ENCODE measurements around the gene CNR1.

The CNR1 gene

GRCh38 chr6:88116276-88116675, 49.9 kb downstream of the CNR1 start:
- Histone ChIP-seq H3K9ac (ENCODE audit: low read depth, low read length, poor library complexity) (no peak overlapping the region), H3K23ac (ENCODE audit: low read depth, low read length, poor library complexity) (no peak overlapping the region), H2BK120ac (ENCODE audit: low read depth, low read length) (no peak overlapping the region), H3K4me2 (ENCODE audit: insufficient read depth, low read length, poor library complexity, severe bottlenecking) (no peak overlapping the region), H2BK5ac (ENCODE audit: low read length) (no peak overlapping the region), H3K4me1 (ENCODE audit: control insufficient read depth in 2 of 2, insufficient read depth in 1 of 2, low read depth in 1 of 2, low read length in 2 of 2) (no peaks in the 10 kb centered on the region), H4K91ac (ENCODE audit: low read depth, low read length, poor library complexity) (no peak overlapping the region), H3K9me3 (replicated peaks in 1 of 2; ENCODE audit: control insufficient read depth in 2 of 2, insufficient read depth in 1 of 2, low read depth in 1 of 2, low read length in 2 of 2) (no peaks in the 10 kb centered on the region), H3K79me1 (ENCODE audit: low read depth, low read length) (no peaks in the 10 kb centered on the region), H4K8ac (ENCODE audit: low read depth, low read length) (no peak overlapping the region), H2BK15ac (ENCODE audit: low read length) (no peak overlapping the region), H2BK12ac (ENCODE audit: low read length) (no peak overlapping the region), H3K4me3 (ENCODE audit: low read length in 2 of 2) (no peak overlapping the region), H3K27me3 (ENCODE audit: control insufficient read depth in 3 of 3, insufficient read depth in 3 of 3, low read depth in 1 of 3, low read length in 3 of 3) (no peaks in the 10 kb centered on the region), H3K18ac (ENCODE audit: low read length) (no peak overlapping the region), H3K4ac (ENCODE audit: low read length) (no peak overlapping the region), H3K36me3 (replicated peaks in 1 of 2; ENCODE audit: control insufficient read depth in 2 of 2, insufficient read depth in 2 of 2, low read length in 2 of 2) (no peaks in the 10 kb centered on the region), H3K14ac (ENCODE audit: low read length) (no peak overlapping the region), H2AFZ (ENCODE audit: low read length) (no peak overlapping the region), H2AK5ac (ENCODE audit: low read depth, low read length) (no peak overlapping the region), H3K27ac (replicated peaks; ENCODE audit: low read length) (no peak overlapping the region)
- no peak for DNase-seq (ENCODE audit: low spot score)
- no CpG with 5 or more reads among the region's 3 CpGs for WGBS, 2 donors (ENCODE audit: extremely low coverage in 2 of 2, insufficient read length in 2 of 2, insufficient replicate concordance in 1 of 2)

GRCh38 chr6:88115307-88115706, 50.8 kb downstream of the CNR1 start:
- no peak overlapping the region for H2AFZ ChIP-seq (ENCODE audit: low read length)
- no peak overlapping the region for H4K8ac ChIP-seq (ENCODE audit: low read depth, low read length)
- no peak overlapping the region for H3K9ac ChIP-seq (ENCODE audit: low read depth, low read length, poor library complexity)
- no peak overlapping the region for H3K14ac ChIP-seq (ENCODE audit: low read length)
- H2BK15ac ChIP-seq (ENCODE audit: low read length), result no peak overlapping the region
- H2AK5ac ChIP-seq (ENCODE audit: low read depth, low read length), result no peak overlapping the region
- no peak overlapping the region for H3K4me2 ChIP-seq (ENCODE audit: insufficient read depth, low read length, poor library complexity, severe bottlenecking)
- no peak overlapping the region for H4K91ac ChIP-seq (ENCODE audit: low read depth, low read length, poor library complexity)
- no peaks in the 10 kb centered on the region for H3K79me1 ChIP-seq (ENCODE audit: low read depth, low read length)
- no CpG with 5 or more reads among the region's 2 CpGs for WGBS, 2 donors (ENCODE audit: extremely low coverage in 2 of 2, insufficient read length in 2 of 2, insufficient replicate concordance in 1 of 2)
- no peak overlapping the region for H3K27ac ChIP-seq (replicated peaks; ENCODE audit: low read length)
- no peaks in the 10 kb centered on the region for H3K9me3 ChIP-seq (replicated peaks in 1 of 2; ENCODE audit: control insufficient read depth in 2 of 2, insufficient read depth in 1 of 2, low read depth in 1 of 2, low read length in 2 of 2)
- no peak for DNase-seq (ENCODE audit: low spot score)
- H2BK120ac ChIP-seq (ENCODE audit: low read depth, low read length), result no peak overlapping the region
- H2BK5ac ChIP-seq (ENCODE audit: low read length), result no peak overlapping the region
- H3K18ac ChIP-seq (ENCODE audit: low read length), result no peak overlapping the region
- H3K4me1 ChIP-seq (ENCODE audit: control insufficient read depth in 2 of 2, insufficient read depth in 1 of 2, low read depth in 1 of 2, low read length in 2 of 2), result no peaks in the 10 kb centered on the region
- H3K4ac ChIP-seq (ENCODE audit: low read length), result no peak overlapping the region
- no peak overlapping the region for H2BK12ac ChIP-seq (ENCODE audit: low read length)
- H3K27me3 ChIP-seq (ENCODE audit: control insufficient read depth in 3 of 3, insufficient read depth in 3 of 3, low read depth in 1 of 3, low read length in 3 of 3), result no peaks in the 10 kb centered on the region
- H3K23ac ChIP-seq (ENCODE audit: low read depth, low read length, poor library complexity), result no peak overlapping the region
- no peaks in the 10 kb centered on the region for H3K36me3 ChIP-seq (replicated peaks in 1 of 2; ENCODE audit: control insufficient read depth in 2 of 2, insufficient read depth in 2 of 2, low read length in 2 of 2)
- no peak overlapping the region for H3K4me3 ChIP-seq (ENCODE audit: low read length in 2 of 2)

GRCh38 chr6:88114838-88115237, 51.3 kb downstream of the CNR1 start:
- H3K14ac ChIP-seq (ENCODE audit: low read length), result no peak overlapping the region
- no peak overlapping the region for H2AK5ac ChIP-seq (ENCODE audit: low read depth, low read length)
- H3K9me3 ChIP-seq (replicated peaks in 1 of 2; ENCODE audit: control insufficient read depth in 2 of 2, insufficient read depth in 1 of 2, low read depth in 1 of 2, low read length in 2 of 2), result no peaks in the 10 kb centered on the region
- H2BK5ac ChIP-seq (ENCODE audit: low read length), result no peak overlapping the region
- no peak overlapping the region for H2AFZ ChIP-seq (ENCODE audit: low read length)
- no peaks in the 10 kb centered on the region for H3K27me3 ChIP-seq (ENCODE audit: control insufficient read depth in 3 of 3, insufficient read depth in 3 of 3, low read depth in 1 of 3, low read length in 3 of 3)
- no peak overlapping the region for H2BK12ac ChIP-seq (ENCODE audit: low read length)
- H3K79me1 ChIP-seq (ENCODE audit: low read depth, low read length), result no peaks in the 10 kb centered on the region
- no peak overlapping the region for H3K4me2 ChIP-seq (ENCODE audit: insufficient read depth, low read length, poor library complexity, severe bottlenecking)
- no peak overlapping the region for H3K4ac ChIP-seq (ENCODE audit: low read length)
- no peak overlapping the region for H3K18ac ChIP-seq (ENCODE audit: low read length)
- H3K27ac ChIP-seq (replicated peaks; ENCODE audit: low read length), result no peak overlapping the region
- no peak for DNase-seq (ENCODE audit: low spot score)
- H4K8ac ChIP-seq (ENCODE audit: low read depth, low read length), result no peak overlapping the region
- H4K91ac ChIP-seq (ENCODE audit: low read depth, low read length, poor library complexity), result no peak overlapping the region
- no peak overlapping the region for H2BK120ac ChIP-seq (ENCODE audit: low read depth, low read length)
- no peak overlapping the region for H2BK15ac ChIP-seq (ENCODE audit: low read length)
- no peak overlapping the region for H3K9ac ChIP-seq (ENCODE audit: low read depth, low read length, poor library complexity)
- no peak overlapping the region for H3K4me3 ChIP-seq (ENCODE audit: low read length in 2 of 2)
- no peak overlapping the region for H3K23ac ChIP-seq (ENCODE audit: low read depth, low read length, poor library complexity)
- H3K4me1 ChIP-seq (ENCODE audit: control insufficient read depth in 2 of 2, insufficient read depth in 1 of 2, low read depth in 1 of 2, low read length in 2 of 2), result no peaks in the 10 kb centered on the region
- no CpG with 5 or more reads among the region's 2 CpGs for WGBS, 2 donors (ENCODE audit: extremely low coverage in 2 of 2, insufficient read length in 2 of 2, insufficient replicate concordance in 1 of 2)
- H3K36me3 ChIP-seq (replicated peaks in 1 of 2; ENCODE audit: control insufficient read depth in 2 of 2, insufficient read depth in 2 of 2, low read length in 2 of 2), result no peaks in the 10 kb centered on the region

- no peak overlapping the region for H3K4me2 ChIP-seq (ENCODE audit: insufficient read depth, low read length, poor library complexity, severe bottlenecking)
- no peak overlapping the region for H4K8ac ChIP-seq (ENCODE audit: low read depth, low read length)
- H2BK12ac ChIP-seq (ENCODE audit: low read length), result no peak overlapping the region
- no peak overlapping the region for H2AFZ ChIP-seq (ENCODE audit: low read length)
- H3K4ac ChIP-seq (ENCODE audit: low read length), result no peak overlapping the region
- no peak overlapping the region for H2BK5ac ChIP-seq (ENCODE audit: low read length)
- no peak overlapping the region for H3K14ac ChIP-seq (ENCODE audit: low read length)
- H3K27ac ChIP-seq (replicated peaks; ENCODE audit: low read length), result no peak overlapping the region
- no peak overlapping the region for H3K23ac ChIP-seq (ENCODE audit: low read depth, low read length, poor library complexity)
- no peak overlapping the region for H3K18ac ChIP-seq (ENCODE audit: low read length)
- H3K9me3 ChIP-seq (replicated peaks in 1 of 2; ENCODE audit: control insufficient read depth in 2 of 2, insufficient read depth in 1 of 2, low read depth in 1 of 2, low read length in 2 of 2), result no peaks in the 10 kb centered on the region
- H3K27me3 ChIP-seq (ENCODE audit: control insufficient read depth in 3 of 3, insufficient read depth in 3 of 3, low read depth in 1 of 3, low read length in 3 of 3), result no peaks in the 10 kb centered on the region
- H3K36me3 ChIP-seq (replicated peaks in 1 of 2; ENCODE audit: control insufficient read depth in 2 of 2, insufficient read depth in 2 of 2, low read length in 2 of 2), result no peaks in the 10 kb centered on the region
- no peak overlapping the region for H2BK15ac ChIP-seq (ENCODE audit: low read length)
- WGBS, 2 donors (ENCODE audit: extremely low coverage in 2 of 2, insufficient read length in 2 of 2, insufficient replicate concordance in 1 of 2), result no CpG with 5 or more reads among the region's 5 CpGs
- no peak overlapping the region for H3K9ac ChIP-seq (ENCODE audit: low read depth, low read length, poor library complexity)
- H4K91ac ChIP-seq (ENCODE audit: low read depth, low read length, poor library complexity), result no peak overlapping the region
- no peak overlapping the region for H2BK120ac ChIP-seq (ENCODE audit: low read depth, low read length)
- H2AK5ac ChIP-seq (ENCODE audit: low read depth, low read length), result no peak overlapping the region
- no peak for DNase-seq (ENCODE audit: low spot score)
- H3K79me1 ChIP-seq (ENCODE audit: low read depth, low read length), result no peaks in the 10 kb centered on the region
- H3K4me1 ChIP-seq (ENCODE audit: control insufficient read depth in 2 of 2, insufficient read depth in 1 of 2, low read depth in 1 of 2, low read length in 2 of 2), result peaks cover 0 to 1% of the 10 kb centered on the region in 2 donors
- H3K4me3 ChIP-seq (ENCODE audit: low read length in 2 of 2), result no peak overlapping the region
These were observed 54.2 kb downstream of the CNR1 start for GRCh38 chr6:88111991-88112390.
